Suppressor macrophage treated with lipopolysaccharide for 1 hour (primary cell): ENCODE measurements around the gene CPNE8.

Source experiments
- DNase-seq, 3 donors: peaks; one replicate each; pipeline ENCODE4 v3.0.0-alpha.2; 2020 to 2022

Gene CPNE8

GRCh38 chr12:38614171-38614570 lies 291.2 kb downstream of the CPNE8 start:
- no peak for DNase-seq

GRCh38 chr12:38610808-38611350 lies 294.5 kb downstream of the CPNE8 start:
- DNase-seq = no peak

GRCh38 chr12:38607295-38607694 lies 298.1 kb downstream of the CPNE8 start:
- DNase-seq = no peak
